GM23338 (cell line): ENCODE results near the gene OSGIN1. TPM values are rescaled to one million over a fixed set of nuclear protein-coding genes. Genes with fewer than 3 reads are reported as not detected.

Experiments
- ATAC-seq: fragments of 200-7000 bp; cut with Tn5 transposase; 3 replicates; pipeline ENCODE4 v1.9.1; 2020
- DNase-seq: peaks from one replicate; pipeline ENCODE4 v3.0.0-alpha.2; 2015; ENCODE audit warnings: low spot score
- H2AFZ ChIP-seq: fragments of 200-600 bp; sonication (generic); 2 replicates; pipeline ENCODE4 v1.8.0; 2016; ENCODE audit warnings: antibody characterized with exemption, mild to moderate bottlenecking, moderate library complexity
- H3F3A ChIP-seq: fragments of 200-600 bp; sonication (generic); replicated peaks from 2 replicates; pipeline ENCODE4 v1.8.0; 2017; ENCODE audit warnings: antibody characterized with exemption, mixed run types, low read depth
- H3K27ac ChIP-seq: fragments of 200-600 bp; sonication (generic); 2 replicates; pipeline ENCODE4 v1.6.1; 2016; ENCODE audit warnings: low read depth
- H3K27me3 ChIP-seq: fragments of 200-600 bp; sonication (generic); 2 replicates; pipeline ENCODE4 v1.8.0; 2016; ENCODE audit warnings: mild to moderate bottlenecking, mixed run types, moderate library complexity; ENCODE audit not compliant: insufficient read depth
- H3K36me3 ChIP-seq: fragments of 200-600 bp; sonication (generic); 2 replicates; pipeline ENCODE4 v1.8.0; 2016; ENCODE audit warnings: mild to moderate bottlenecking; ENCODE audit not compliant: insufficient read depth
- H3K4me1 ChIP-seq: fragments of 200-600 bp; sonication (generic); 2 replicates; pipeline ENCODE4 v1.8.0; 2016; ENCODE audit warnings: mild to moderate bottlenecking, moderate library complexity; ENCODE audit not compliant: insufficient read depth
- H3K4me2 ChIP-seq: fragments of 200-600 bp; sonication (generic); 2 replicates; pipeline ENCODE4 v1.7.1; 2017; ENCODE audit warnings: mixed run types
- H3K4me3 ChIP-seq: fragments of 200-600 bp; sonication (generic); 2 replicates; pipeline ENCODE4 v1.6.1; 2016; ENCODE audit warnings: mixed run types
- H3K79me2 ChIP-seq: fragments of 200-600 bp; sonication (generic); replicated peaks from 2 replicates; pipeline ENCODE4 v1.8.0; 2017; ENCODE audit warnings: mild to moderate bottlenecking; ENCODE audit not compliant: insufficient read depth
- H3K9me2 ChIP-seq: fragments of 200-600 bp; sonication (generic); 2 replicates; pipeline ENCODE4 v1.8.0; 2017; ENCODE audit not compliant: insufficient read depth
- H4K20me1 ChIP-seq: fragments of 200-600 bp; sonication (generic); replicated peaks from 2 replicates; pipeline ENCODE4 v1.8.0; 2017; ENCODE audit warnings: mild to moderate bottlenecking; ENCODE audit not compliant: insufficient read depth
- H3K27ac Mint-ChIP-seq: 2 replicates; pipeline ENCODE4 v1.8.0; 2020; ENCODE audit warnings: inconsistent platforms, mild to moderate bottlenecking, moderate library complexity, mixed read lengths
- H3K27me3 Mint-ChIP-seq: 3 replicates; pipeline ENCODE4 v1.8.0; 2022; ENCODE audit warnings: low read depth, mild to moderate bottlenecking, moderate library complexity, mixed read lengths, inconsistent platforms; ENCODE audit not compliant: insufficient read depth, poor library complexity
- H3K36me3 Mint-ChIP-seq: 3 replicates; pipeline ENCODE4 v1.8.0; 2021; ENCODE audit warnings: low read depth, mild to moderate bottlenecking, inconsistent platforms, moderate library complexity, mixed read lengths
- H3K4me1 Mint-ChIP-seq: 3 replicates; pipeline ENCODE4 v1.8.0; 2020; ENCODE audit warnings: mild to moderate bottlenecking, inconsistent platforms, mixed read lengths
- H3K4me3 Mint-ChIP-seq: 3 replicates; pipeline ENCODE4 v1.8.0; 2021; ENCODE audit warnings: moderate library complexity, mild to moderate bottlenecking, inconsistent platforms, mixed read lengths
- H3K9me3 Mint-ChIP-seq: 3 replicates; pipeline ENCODE4 v1.8.0; 2020; ENCODE audit warnings: moderate library complexity, mild to moderate bottlenecking, inconsistent platforms, mixed read lengths
- CTCF ChIP-seq, 2 experiments: fragments of 200-600 bp in 1 of 2; sonication (generic) in 1 of 2; conservative IDR thresholded peaks; 2 replicates each; pipeline versions ENCODE4 v1.5.1 to v1.6.1; 2016 to 2017; ENCODE audit warnings: antibody characterized with exemption in 2 of 2, low read depth in 2 of 2, mild to moderate bottlenecking in 2 of 2, moderate library complexity in 1 of 2
- ETS1 ChIP-seq: IDR thresholded peaks from 2 replicates; pipeline ENCODE4 v1.6.1; 2016; ENCODE audit warnings: antibody characterized with exemption
- NANOG ChIP-seq: IDR thresholded peaks from 2 replicates; pipeline ENCODE4 v1.6.1; 2016; ENCODE audit warnings: antibody characterized with exemption, borderline replicate concordance
- POLR2AphosphoS5 ChIP-seq: IDR thresholded peaks from 2 replicates; pipeline ENCODE4 v1.6.1; 2016; ENCODE audit warnings: antibody characterized with exemption, low read depth
- REST ChIP-seq: IDR thresholded peaks from one replicate; pipeline ENCODE4 v1.6.1; 2018; ENCODE audit warnings: antibody characterized with exemption; ENCODE audit not compliant: unreplicated experiment
- ZNF331 ChIP-seq: fragments of 250-450 bp; sonication (Bioruptor Pico); IDR thresholded peaks from 2 replicates; pipeline ENCODE4 v1.5.0; 2020; ENCODE audit warnings: low read depth, mild to moderate bottlenecking, moderate library complexity
- ZNF462 ChIP-seq: fragments of 250-450 bp; sonication (Bioruptor Pico); IDR thresholded peaks from 2 replicates; pipeline ENCODE4 v1.5.0; 2020; ENCODE audit warnings: mild to moderate bottlenecking, moderate library complexity
- polyA plus RNA-seq: library from polyadenylated mRNA; unstranded; fragments of >200 nt; fragmentation: Nextera tagmentation; extraction: Ambion mirVana; gene quantifications from 2 replicates; pipeline ENCODE4 v1.2.1, GENCODE V29; 2016
- total RNA-seq: library from RNA; depleted of rRNA; stranded (reverse); fragments of >200 nt; shearing (Covaris generic); gene quantifications from 2 replicates; pipeline ENCODE4 v1.2.3, GENCODE V29; 2014

The OSGIN1 gene
- total and polyA plus RNA-seq, 2 experiments from 2014 or later, result 0.32 to 1.6 TPM

- Histone ChIP-seq H3K4me2 (no peak overlapping the region), H3K36me3 (no peaks in the 10 kb centered on the region; the same call in 1 of the 2 replicates), H3K27me3 (peaks cover 4% of the 10 kb centered on the region; the same call in 1 of the 2 replicates), H3K27ac (no peak overlapping the region), H4K20me1 (peaks cover 28% of the 10 kb centered on the region), H3K9me2 (no peaks in the 10 kb centered on the region), H2AFZ (no peak overlapping the region), H3F3A (0 out of 2 replicates have a peak, but pooled peaks cover 3% of the 10 kb centered on the region), H3K79me2 (peaks cover 32% of the 10 kb centered on the region), H3K4me1 (peaks cover 22% of the 10 kb centered on the region), H3K4me3 (no peak overlapping the region)
- H3K36me3 Mint-ChIP-seq, result peaks cover 14% of the 10 kb centered on the region
- TF ChIP-seq REST, result no peak
- no peak for TF ChIP-seq NANOG
- TF ChIP-seq CTCF (conservative IDR thresholded peaks at IDR 0.05; ENCODE audit: low read depth in 2 of 2), result no peak
- TF ChIP-seq ZNF331 (CRISPR knock-in tag), result no peak
- no peaks in the 10 kb centered on the region; the same call in 2 of the 3 replicates for H3K9me3 Mint-ChIP-seq
- H3K27ac Mint-ChIP-seq, result no peak overlapping the region
- H3K4me1 Mint-ChIP-seq, result peaks cover 29% of the 10 kb centered on the region
- ATAC-seq (no peak), DNase-seq (no peak)
- peaks cover 5% of the 10 kb centered on the region for H3K27me3 Mint-ChIP-seq
- no peak overlapping the region for H3K4me3 Mint-ChIP-seq
Measured at GRCh38 chr16:83903751-83904150, 49.3 kb upstream of the OSGIN1 start.

GRCh38 chr16:83906683-83907082, 46.4 kb upstream of the OSGIN1 start:
- H3K4me1 ChIP-seq, result peaks cover 16% of the 10 kb centered on the region
- H4K20me1 ChIP-seq, result peaks cover 16% of the 10 kb centered on the region
- H3K4me3 ChIP-seq, result no peak overlapping the region
- H3K79me2 ChIP-seq, result peaks cover 31% of the 10 kb centered on the region
- Mint-ChIP-seq H3K4me3 (no peak overlapping the region), H3K4me1 (peaks cover 22% of the 10 kb centered on the region), H3K27ac (no peak overlapping the region), H3K9me3 (no peaks in the 10 kb centered on the region), H3K27me3 (no peaks in the 10 kb centered on the region), H3K36me3 (peaks cover 29% of the 10 kb centered on the region)
- no peak for ATAC-seq
- DNase-seq, result no peak
- H3K36me3 ChIP-seq, result peaks cover 3% of the 10 kb centered on the region; the same call in 1 of the 2 replicates
- no peaks in the 10 kb centered on the region for H3F3A ChIP-seq
- no peak overlapping the region for H2AFZ ChIP-seq
- H3K9me2 ChIP-seq, result no peaks in the 10 kb centered on the region
- H3K27ac ChIP-seq, result no peak overlapping the region
- no peak overlapping the region for H3K4me2 ChIP-seq
- TF ChIP-seq ETS1 (no peak), POLR2AphosphoS5 (no peak), ZNF331 (CRISPR knock-in tag) (no peak), ZNF462 (CRISPR knock-in tag) (no peak)
- no peaks in the 10 kb centered on the region for H3K27me3 ChIP-seq
